Stimulated activated CD8-positive, alpha-beta memory T cell treated with anti-CD3 and anti-CD28 coated beads, Interleukin-15, amount 100 ng/mL, for 24 hours (primary cell): ENCODE results near the gene ZSCAN30.
"Not testable (repeated sequence)": the region's sequence is repeated elsewhere in the genome, so short reads cannot be mapped to it uniquely, and the experiment has no call there.

ENCODE experiments used
- DNase-seq: peaks from one replicate; pipeline ENCODE4 v3.0.0-alpha.2; 2020; ENCODE audit warnings: low read depth

Gene ZSCAN30

DNA sequence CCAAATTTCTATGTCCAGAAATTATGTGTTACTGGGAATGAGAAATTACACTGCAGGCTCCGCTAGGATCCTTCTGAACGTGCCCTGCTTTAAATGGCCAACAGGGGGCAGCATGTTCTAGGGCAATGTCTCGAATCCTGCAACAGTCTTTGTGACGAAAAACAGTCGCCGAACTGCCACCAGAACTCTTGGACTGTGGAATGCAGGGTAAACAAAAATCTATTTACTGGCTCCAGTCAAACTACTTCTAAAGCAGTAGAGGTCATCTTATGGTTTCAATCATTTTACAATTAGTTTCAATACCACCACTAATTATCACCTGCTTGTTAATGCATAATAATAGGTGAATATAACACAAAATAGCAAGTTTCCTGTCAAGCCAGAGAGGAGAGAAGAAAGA, 59.0 kb downstream of the ZSCAN30 start:
- DNase-seq: peak; percentile 37

DNA sequence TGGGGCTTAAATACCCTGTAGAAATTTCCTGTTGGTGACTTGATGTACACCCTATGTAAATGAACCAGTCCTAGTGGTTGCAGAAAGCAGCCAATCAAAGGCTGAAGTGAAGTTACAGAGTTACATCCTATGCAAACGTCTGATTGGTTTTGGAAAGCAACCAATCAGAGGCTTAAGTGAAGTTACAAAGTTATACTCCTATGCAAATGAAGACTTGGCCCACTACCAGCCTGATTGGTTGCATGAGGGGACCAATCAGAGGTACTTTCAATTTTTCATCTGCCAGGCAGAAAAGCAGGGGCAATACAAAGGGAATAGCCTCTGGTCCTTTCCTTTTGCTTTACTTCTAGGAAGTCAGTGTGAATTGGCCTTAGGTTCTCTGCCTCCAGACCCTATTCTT, 62.8 kb downstream of the ZSCAN30 start:
- DNase-seq: no peak

DNA sequence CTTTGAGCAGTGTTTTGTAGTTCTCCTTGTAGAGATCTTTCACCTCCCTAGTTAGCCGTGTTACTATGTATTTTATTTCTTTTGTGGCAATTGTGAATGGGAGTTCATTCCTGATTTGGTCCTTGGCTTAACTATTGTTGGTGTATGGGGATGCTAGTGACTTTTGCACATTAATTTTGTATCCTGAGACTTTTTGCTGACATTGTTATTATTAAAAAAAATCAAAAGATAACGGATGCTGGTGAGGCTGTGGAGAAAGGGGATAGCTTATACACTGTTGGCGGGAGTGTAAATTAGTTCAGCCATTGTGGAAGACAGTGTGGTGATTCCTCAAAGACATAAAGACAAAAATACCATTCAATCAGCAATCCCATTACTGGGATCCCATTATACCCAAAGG, 66.2 kb downstream of the ZSCAN30 start:
- DNase-seq: no peak

DNA sequence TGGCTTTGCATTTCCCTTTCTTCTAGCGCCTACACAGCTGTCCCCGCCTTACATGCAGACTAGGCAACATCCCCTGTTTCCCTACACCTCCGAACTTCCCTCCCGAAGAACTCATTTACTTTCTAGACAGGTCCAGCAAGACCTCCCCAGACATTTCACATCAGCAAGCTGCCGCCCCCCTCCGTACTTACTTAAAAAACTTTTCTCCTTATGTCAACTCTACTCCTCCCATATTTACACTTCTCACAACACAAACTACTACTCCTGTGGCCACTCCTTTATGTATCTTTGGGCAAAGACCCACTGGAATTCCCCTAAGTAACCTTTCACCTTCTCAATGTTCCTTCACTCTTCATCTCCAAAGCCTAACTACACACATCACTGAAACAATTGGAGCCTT, 69.6 kb downstream of the ZSCAN30 start:
- no peak for DNase-seq

DNA sequence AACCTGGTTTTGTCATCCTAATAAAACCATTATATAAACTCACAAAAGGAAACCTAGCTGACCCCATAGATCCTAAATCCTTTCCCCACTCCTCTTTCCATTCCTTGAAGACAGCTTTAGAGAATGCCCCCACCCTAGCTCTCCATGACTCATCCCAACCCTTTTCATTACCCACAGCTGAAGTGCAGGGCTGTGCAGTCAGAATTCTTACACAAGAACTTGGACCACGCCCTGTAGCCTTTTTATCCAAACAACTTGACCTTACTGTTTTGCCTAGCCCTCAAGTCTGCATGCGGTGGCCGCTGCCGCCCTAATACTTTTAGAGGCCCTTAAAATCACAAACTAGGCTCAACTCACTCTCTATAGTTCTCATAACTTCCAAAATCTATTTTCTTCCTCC, 70.7 kb downstream of the ZSCAN30 start:
- not testable (repeated sequence) for DNase-seq

DNA sequence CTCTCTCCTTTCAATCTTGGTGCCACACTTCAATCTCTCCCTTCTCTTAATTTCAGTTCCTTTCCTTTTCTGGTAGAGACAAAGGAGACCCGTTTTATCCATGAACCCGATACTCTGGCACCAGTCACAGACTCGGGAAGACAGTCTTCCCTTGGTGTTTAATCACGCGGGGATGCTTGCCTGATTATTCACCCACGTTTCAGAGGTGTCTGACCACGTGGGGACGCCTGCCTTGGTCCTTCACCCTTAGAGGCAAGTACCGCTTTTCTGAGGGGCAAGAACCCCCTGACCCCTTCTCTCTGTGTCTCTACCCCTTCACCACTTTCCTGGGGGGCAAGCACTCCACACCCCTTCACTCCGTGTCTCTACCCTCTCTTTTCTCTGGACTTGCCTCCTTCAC, 73.4 kb downstream of the ZSCAN30 start:
- DNase-seq: not testable (repeated sequence)

DNA sequence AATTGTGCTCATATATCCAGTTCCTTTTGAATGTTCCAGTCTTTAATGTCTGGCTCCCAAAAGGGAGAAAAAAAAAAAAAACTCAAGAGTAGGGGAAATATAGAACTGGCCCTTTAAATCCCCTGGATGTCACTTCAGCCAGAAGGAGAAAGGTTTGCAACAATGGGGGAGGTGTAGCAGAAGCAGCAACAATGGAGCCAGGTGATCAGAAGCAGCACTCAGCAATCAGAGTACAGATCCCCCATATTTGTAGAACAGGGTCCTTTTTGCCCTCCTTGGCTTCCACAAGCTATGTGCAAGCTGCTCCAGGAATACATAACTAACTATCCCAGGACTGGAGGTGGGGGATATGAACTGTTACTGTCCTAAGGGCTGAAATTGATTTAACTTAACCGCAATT, 75.0 kb downstream of the ZSCAN30 start:
- no peak for DNase-seq

DNA sequence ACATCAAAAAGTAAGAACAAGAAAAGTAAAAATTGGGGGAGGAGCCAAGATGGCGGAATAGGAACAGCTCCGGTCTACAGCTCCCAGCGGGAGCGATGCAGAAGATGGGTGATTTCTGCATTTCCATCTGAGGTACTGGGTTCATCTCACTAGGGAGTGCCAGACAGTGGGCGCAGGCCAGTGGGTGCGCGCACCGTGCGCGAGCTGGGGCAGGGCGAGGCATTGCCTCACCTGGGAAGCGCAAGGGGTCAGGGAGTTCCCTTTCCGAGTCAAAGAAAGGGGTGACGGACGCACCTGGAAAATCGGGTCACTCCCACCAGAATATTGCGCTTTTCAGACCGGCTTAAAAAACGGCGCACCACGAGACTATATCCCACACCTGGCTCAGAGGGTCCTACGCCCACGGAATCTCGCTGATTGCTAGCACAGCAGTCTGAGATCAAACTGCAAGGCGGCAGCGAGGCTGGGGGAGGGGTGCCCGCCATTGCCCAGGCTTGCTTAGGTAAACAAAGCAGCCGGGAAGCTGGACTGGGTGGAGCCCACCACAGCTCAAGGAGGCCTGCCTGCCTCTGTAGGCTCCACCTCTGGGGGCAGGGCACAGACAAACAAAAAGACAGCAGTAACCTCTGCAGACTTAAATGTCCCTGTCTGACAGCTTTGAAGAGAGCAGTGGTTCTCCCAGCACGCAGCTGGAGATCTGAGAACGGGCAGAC, 84.1 kb downstream of the ZSCAN30 start:
- not testable (repeated sequence) for DNase-seq

DNA sequence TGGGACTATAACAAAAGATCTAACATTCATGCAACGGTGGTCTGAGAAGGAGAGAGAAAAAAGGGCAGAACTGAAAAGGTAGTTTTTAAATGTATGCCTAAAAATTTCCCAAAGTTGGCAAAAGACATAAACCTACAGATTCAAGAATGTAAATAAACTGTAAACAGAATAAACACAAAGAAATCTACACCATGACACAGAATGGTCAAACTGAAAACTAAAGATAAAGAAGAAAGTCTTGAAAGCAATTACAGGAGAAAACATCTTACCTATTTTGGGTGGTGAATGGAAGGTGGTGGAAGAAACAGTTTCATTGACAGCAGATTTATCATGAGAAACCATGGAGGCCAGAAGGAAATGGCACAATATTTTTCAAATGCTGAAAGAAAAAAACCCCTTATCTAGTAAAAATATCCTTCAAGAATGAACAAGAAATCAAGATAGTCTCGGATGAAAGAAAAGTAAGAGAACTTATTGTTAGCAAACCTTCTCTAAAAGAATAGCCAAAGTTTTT, 84.8 kb downstream of the ZSCAN30 start:
- DNase-seq: no peak

DNA sequence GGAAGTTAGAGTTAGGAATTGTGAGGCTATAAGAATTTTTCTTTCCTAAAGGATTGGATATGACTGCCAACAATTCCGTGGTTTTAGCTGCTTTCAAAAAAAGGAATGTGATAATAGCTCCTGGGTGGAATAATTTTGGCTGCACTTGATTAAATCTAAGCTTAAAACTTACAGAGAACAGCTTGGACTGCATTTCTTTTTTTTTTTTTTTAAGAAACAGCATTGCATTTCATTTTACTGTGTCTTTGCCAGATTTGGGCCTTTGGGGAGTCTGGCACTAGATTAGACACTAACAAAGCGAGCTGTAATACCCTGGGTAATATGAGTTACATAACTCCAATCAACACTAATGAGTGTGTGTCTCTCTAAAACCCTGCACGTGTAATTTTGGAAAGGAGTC, 87.0 kb downstream of the ZSCAN30 start:
- no peak for DNase-seq

DNA sequence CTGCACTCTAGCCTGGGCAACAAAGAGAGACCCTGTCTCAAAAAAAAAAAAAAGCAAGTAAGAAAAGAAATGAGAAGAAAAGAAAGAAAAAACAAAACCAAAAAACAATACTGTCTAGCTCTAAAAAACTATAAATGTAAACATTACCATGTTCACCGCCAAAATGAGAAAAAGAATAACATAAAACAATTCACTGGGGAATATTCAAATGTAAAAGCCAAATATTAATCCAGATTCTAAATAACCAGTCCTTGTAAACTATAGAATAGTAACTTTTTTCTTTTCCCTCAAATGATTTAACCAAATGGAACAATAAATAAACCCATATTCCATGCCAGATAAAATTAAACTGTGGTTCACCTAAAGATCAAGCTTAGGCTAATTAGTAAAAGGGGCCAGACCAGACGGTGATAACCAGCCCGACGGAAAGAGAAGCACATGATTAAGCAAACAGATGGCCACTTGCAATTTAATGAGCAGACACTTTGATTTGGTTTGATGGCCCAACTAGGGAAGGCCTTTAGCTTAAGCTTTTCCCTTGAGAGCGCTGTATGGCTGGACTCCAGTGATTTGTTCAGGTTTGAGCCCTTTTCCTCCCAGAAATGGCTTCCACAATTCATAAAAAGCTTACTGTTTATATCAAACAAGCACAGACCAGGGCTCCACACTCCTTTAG, 88.6 kb downstream of the ZSCAN30 start:
- no peak for DNase-seq
